K562 (cell line): Measurements from ENCODE around the gene ZNF692. TPM values are rescaled to one million over a fixed set of nuclear protein-coding genes. Genes with fewer than 3 reads are reported as not detected.

Source experiments
- CBX1 ChIP-seq: sonication (generic); IDR thresholded peaks from 2 replicates; pipeline ENCODE4 v1.6.1; 2016; ENCODE audit warnings: antibody characterized with exemption, low read depth, mild to moderate bottlenecking
- GABPA ChIP-seq: fragments of 200-800 bp; sonication (Bioruptor generic); conservative IDR thresholded peaks from 2 replicates; pipeline ENCODE4 v1.6.1; 2016; ENCODE audit warnings: low read depth, missing genetic modification characterization, missing compliant biosample characterization
- HNRNPLL ChIP-seq: fragments of 200-400 bp; formaldehyde crosslinking; IDR thresholded peaks from 2 replicates; pipeline ENCODE4 v1.6.1; 2017; ENCODE audit warnings: low read length, low read depth, mild to moderate bottlenecking; ENCODE audit not compliant: poor library complexity, severe bottlenecking
- JUND ChIP-seq, 2 experiments: IDR thresholded peaks; 2 replicates in 1 of 2; 3 replicates in 1 of 2; pipeline ENCODE4 v1.6.1; 2011; ENCODE audit warnings: borderline replicate concordance in 2 of 2, low read depth in 2 of 2, low read length in 2 of 2, improper control_type of control experiment in 1 of 2, missing biosample characterization in 1 of 2, missing genetic modification characterization in 1 of 2, missing genetic modification reagents in 1 of 2
- MECOM ChIP-seq: fragments of 250-450 bp; sonication (Bioruptor Pico); IDR thresholded peaks from 2 replicates; pipeline ENCODE4 v1.8.0; 2022; ENCODE audit warnings: inconsistent platforms
- NFXL1 ChIP-seq: fragments of 450-650 bp; formaldehyde crosslinking; IDR thresholded peaks from 2 replicates; pipeline ENCODE4 v1.4.0; 2021; ENCODE audit warnings: mild to moderate bottlenecking
- SMAD4 ChIP-seq: fragments of 250-450 bp; sonication (Bioruptor Pico); conservative IDR thresholded peaks from 2 replicates; pipeline ENCODE4 v1.8.0; 2021; ENCODE audit warnings: inconsistent platforms, mild to moderate bottlenecking, moderate library complexity
- TRIM28 ChIP-seq: fragments of 450-650 bp; IDR thresholded peaks from 2 replicates; pipeline ENCODE4 v1.6.1; 2017
- ZNF143 ChIP-seq: sonication (generic); formaldehyde crosslinking; IDR thresholded peaks from 2 replicates; pipeline ENCODE4 v1.9.0; 2022; ENCODE audit warnings: mild to moderate bottlenecking, missing genetic modification reagents
- ZNF431 ChIP-seq: sonication (generic); formaldehyde crosslinking; IDR thresholded peaks from 2 replicates; pipeline ENCODE4 v1.8.0; 2022; ENCODE audit warnings: mild to moderate bottlenecking, missing genetic modification reagents
- polyA plus RNA-seq, 8 experiments: library from polyadenylated mRNA; depleted of rRNA in 4 of 8; stranded (reverse) in 5 of 8; unstranded in 3 of 8; fragments of >200 nt; fragmentation: Nextera tagmentation in 2 of 8; fragmentation: Illumina TruSeq in 1 of 8; extraction: Ambion mirVana in 2 of 8; extraction: Trizol in 1 of 8; gene quantifications; 2 replicates each; pipeline versions ENCODE4 v1.2.1 to v1.2.3, GENCODE V29; 2011 to 2014; ENCODE audit warnings: inconsistent platforms in 1 of 8, missing spikeins in 1 of 8
- total RNA-seq, 7 experiments: library from RNA; depleted of rRNA in 6 of 7; stranded (reverse); fragments of >200 nt in 6 of 7; fragmentation: Illumina TruSeq in 2 of 7; extraction: Trizol in 2 of 7; gene quantifications; 2 replicates each; pipeline versions ENCODE4 v1.2.1 to v1.2.3, GENCODE V29; 2011 to 2021; ENCODE audit warnings: low replicate concordance in 1 of 7
- TF ChIP-seq, protein P1 (sequence below): fragments of 150-350 bp; conservative IDR thresholded peaks from 2 replicates; pipeline ENCODE4 v1.6.1; 2014; ENCODE audit warnings: low read length
- TF ChIP-seq, protein P2 (sequence below): sonication (generic); formaldehyde crosslinking; IDR thresholded peaks from 2 replicates; pipeline ENCODE4 v1.8.0; 2022; ENCODE audit warnings: mild to moderate bottlenecking, low read depth, missing genetic modification reagents
- TF ChIP-seq, protein P3 (sequence below): fragments of 450-650 bp; IDR thresholded peaks from 2 replicates; pipeline ENCODE4 v1.6.1; 2018; ENCODE audit not compliant: partially characterized antibody
- TF ChIP-seq, protein P4 (sequence below): sonication (generic); formaldehyde crosslinking; IDR thresholded peaks from 2 replicates; pipeline ENCODE4 v1.8.0; 2022; ENCODE audit warnings: missing genetic modification reagents, mild to moderate bottlenecking, borderline replicate concordance
- TF ChIP-seq, protein P5 (sequence below): fragments of 250-450 bp; sonication (Bioruptor Pico); IDR thresholded peaks from 2 replicates; pipeline ENCODE4 v1.9.0; 2021; ENCODE audit warnings: mild to moderate bottlenecking

The ZNF692 gene
- total and polyA plus RNA-seq, 9 of the 15 experiments (the other 6 are each of a cell fraction or from before 2014, with no cell fraction given) = 8.4 to 143 (median 55.9) TPM

DNA sequence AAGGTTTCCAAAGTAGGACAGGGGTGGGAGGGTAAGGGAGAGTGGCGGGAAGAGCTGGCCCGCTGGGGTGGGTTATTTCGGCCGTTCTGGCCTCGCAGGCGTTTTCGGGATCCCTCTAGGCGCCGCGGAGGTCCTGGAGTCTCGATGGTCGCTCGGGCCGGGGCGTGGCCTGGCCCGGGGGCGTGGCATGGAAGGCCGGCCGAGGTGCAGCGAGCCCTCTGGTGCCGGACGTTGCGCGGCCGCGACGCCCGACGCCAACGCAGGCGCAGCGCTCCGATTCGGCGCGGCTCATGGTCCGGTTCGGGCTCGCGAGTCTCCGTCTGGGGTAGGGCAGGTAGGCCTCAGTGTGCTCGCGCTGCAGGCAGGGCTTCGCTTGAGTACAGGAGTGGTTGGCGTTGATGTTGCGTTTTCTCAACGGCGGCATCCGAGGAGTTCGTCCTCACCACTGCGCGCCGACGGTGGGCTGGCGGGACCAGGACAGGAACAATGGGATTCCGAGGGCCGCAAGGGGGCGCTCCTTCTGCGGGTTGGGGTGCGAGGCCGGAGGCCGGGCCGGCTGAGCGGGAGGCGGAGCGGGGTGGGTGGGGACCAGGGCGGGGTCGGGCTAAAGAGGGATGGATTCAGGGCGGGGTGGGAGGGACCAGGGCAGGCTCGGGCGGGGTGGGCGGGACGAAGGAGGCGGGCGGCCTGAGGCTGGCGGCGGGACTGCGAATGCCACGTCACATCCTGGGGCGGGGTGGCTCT is 47.3 kb upstream of the ZNF692 start, which contains the start of gene PGBD2 (continued):
- TF ChIP-seq, protein P1, sequence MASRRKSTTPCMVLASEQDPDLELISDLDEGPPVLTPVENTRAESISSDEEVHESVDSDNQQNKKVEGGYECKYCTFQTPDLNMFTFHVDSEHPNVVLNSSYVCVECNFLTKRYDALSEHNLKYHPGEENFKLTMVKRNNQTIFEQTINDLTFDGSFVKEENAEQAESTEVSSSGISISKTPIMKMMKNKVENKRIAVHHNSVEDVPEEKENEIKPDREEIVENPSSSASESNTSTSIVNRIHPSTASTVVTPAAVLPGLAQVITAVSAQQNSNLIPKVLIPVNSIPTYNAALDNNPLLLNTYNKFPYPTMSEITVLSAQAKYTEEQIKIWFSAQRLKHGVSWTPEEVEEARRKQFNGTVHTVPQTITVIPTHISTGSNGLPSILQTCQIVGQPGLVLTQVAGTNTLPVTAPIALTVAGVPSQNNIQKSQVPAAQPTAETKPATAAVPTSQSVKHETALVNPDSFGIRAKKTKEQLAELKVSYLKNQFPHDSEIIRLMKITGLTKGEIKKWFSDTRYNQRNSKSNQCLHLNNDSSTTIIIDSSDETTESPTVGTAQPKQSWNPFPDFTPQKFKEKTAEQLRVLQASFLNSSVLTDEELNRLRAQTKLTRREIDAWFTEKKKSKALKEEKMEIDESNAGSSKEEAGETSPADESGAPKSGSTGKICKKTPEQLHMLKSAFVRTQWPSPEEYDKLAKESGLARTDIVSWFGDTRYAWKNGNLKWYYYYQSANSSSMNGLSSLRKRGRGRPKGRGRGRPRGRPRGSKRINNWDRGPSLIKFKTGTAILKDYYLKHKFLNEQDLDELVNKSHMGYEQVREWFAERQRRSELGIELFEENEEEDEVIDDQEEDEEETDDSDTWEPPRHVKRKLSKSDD = no peak
- 0 out of 2 replicates have a peak, but pooled peaks have one; percentile 14 for TF ChIP-seq MECOM
- TF ChIP-seq, protein P2, sequence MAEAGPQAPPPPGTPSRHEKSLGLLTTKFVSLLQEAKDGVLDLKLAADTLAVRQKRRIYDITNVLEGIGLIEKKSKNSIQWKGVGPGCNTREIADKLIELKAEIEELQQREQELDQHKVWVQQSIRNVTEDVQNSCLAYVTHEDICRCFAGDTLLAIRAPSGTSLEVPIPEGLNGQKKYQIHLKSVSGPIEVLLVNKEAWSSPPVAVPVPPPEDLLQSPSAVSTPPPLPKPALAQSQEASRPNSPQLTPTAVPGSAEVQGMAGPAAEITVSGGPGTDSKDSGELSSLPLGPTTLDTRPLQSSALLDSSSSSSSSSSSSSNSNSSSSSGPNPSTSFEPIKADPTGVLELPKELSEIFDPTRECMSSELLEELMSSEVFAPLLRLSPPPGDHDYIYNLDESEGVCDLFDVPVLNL (CRISPR knock-in tag) = peak; percentile 43; the same call in 1 of the 2 replicates
- TF ChIP-seq CBX1 = peak; percentile 95
- peak; percentile 82 for TF ChIP-seq GABPA (tag)
- peak; percentile 91 for TF ChIP-seq SMAD4 (CRISPR knock-in tag)
- peak; percentile 4 for TF ChIP-seq JUND (IDR thresholded peaks at IDR 0.05; ENCODE audit: borderline replicate concordance, low read depth, low read length)
- peak; percentile 43; the same call in 1 of the 3 replicates for TF ChIP-seq JUND (tag; IDR thresholded peaks at IDR 0.05; ENCODE audit: borderline replicate concordance, low read depth, low read length)
- TF ChIP-seq, protein P3, sequence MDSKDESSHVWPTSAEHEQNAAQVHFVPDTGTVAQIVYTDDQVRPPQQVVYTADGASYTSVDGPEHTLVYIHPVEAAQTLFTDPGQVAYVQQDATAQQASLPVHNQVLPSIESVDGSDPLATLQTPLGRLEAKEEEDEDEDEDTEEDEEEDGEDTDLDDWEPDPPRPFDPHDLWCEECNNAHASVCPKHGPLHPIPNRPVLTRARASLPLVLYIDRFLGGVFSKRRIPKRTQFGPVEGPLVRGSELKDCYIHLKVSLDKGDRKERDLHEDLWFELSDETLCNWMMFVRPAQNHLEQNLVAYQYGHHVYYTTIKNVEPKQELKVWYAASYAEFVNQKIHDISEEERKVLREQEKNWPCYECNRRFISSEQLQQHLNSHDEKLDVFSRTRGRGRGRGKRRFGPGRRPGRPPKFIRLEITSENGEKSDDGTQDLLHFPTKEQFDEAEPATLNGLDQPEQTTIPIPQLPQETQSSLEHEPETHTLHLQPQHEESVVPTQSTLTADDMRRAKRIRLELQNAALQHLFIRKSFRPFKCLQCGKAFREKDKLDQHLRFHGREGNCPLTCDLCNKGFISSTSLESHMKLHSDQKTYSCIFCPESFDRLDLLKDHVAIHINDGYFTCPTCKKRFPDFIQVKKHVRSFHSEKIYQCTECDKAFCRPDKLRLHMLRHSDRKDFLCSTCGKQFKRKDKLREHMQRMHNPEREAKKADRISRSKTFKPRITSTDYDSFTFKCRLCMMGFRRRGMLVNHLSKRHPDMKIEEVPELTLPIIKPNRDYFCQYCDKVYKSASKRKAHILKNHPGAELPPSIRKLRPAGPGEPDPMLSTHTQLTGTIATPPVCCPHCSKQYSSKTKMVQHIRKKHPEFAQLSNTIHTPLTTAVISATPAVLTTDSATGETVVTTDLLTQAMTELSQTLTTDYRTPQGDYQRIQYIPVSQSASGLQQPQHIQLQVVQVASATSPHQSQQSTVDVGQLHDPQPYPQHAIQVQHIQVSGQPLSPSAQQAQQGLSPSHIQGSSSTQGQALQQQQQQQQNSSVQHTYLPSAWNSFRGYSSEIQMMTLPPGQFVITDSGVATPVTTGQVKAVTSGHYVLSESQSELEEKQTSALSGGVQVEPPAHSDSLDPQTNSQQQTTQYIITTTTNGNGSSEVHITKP = peak; percentile 80
- 0 out of 2 replicates have a peak, but pooled peaks have one; percentile 19 for TF ChIP-seq ZNF143
- TF ChIP-seq NFXL1 (CRISPR knock-in tag) = no peak
- peak; percentile 84 for TF ChIP-seq HNRNPLL
- TF ChIP-seq, protein P4, sequence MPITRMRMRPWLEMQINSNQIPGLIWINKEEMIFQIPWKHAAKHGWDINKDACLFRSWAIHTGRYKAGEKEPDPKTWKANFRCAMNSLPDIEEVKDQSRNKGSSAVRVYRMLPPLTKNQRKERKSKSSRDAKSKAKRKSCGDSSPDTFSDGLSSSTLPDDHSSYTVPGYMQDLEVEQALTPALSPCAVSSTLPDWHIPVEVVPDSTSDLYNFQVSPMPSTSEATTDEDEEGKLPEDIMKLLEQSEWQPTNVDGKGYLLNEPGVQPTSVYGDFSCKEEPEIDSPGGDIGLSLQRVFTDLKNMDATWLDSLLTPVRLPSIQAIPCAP (CRISPR knock-in tag) = peak; percentile 39; the same call in 1 of the 2 replicates
- TF ChIP-seq, protein P5, sequence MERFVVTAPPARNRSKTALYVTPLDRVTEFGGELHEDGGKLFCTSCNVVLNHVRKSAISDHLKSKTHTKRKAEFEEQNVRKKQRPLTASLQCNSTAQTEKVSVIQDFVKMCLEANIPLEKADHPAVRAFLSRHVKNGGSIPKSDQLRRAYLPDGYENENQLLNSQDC (CRISPR knock-in tag) = no peak
- TF ChIP-seq ZNF431 (CRISPR knock-in tag) = peak; percentile 88
- TF ChIP-seq TRIM28 = peak; percentile 76
